ENCODE data around the gene FBXW11. TPM values are rescaled to one million over a fixed set of nuclear protein-coding genes. Genes with fewer than 3 reads are reported as not detected.

Gene FBXW11
- total and polyA plus RNA-seq, 9 donors: 20.5 to 73.4 (median 53.0) TPM

- DNase-seq: no peak
- Histone ChIP-seq H3K4me3 (no peak overlapping the region), H3K27ac (no peak overlapping the region), H3K36me3 (no peaks in the 10 kb centered on the region), H3K4me1 (ENCODE audit: insufficient read depth) (peaks cover 4% of the 10 kb centered on the region), H3K9me3 (no peaks in the 10 kb centered on the region), H3K27me3 (no peaks in the 10 kb centered on the region)
- intact Hi-C loops (cut with DNase I): loop anchor here in 1 of 4 donors (5.0 kb wide), 1 partner anchor 132 kb away; no protein-coding TSS in a partner anchor
- WGBS, 3 donors: 88 to 92% (median 92%) methylated on average over 14 of the region's 14 CpGs
- TF ChIP-seq CTCF (IDR thresholded peaks at IDR 0.05): no peak
- TF ChIP-seq EP300 (IDR thresholded peaks at IDR 0.05): no peak
- TF ChIP-seq POLR2A (IDR thresholded peaks at IDR 0.05): no peak
These were observed 38.3 kb upstream of the FBXW11 start for GRCh38 chr5:172044631-172045314.

GRCh38 chr5:172043865-172044264 lies 37.4 kb upstream of the FBXW11 start:
- Histone ChIP-seq H3K27ac (no peak overlapping the region), H3K4me1 (ENCODE audit: insufficient read depth) (peaks cover 4% of the 10 kb centered on the region), H3K9me3 (no peaks in the 10 kb centered on the region), H3K4me3 (no peak overlapping the region), H3K36me3 (no peaks in the 10 kb centered on the region), H3K27me3 (no peaks in the 10 kb centered on the region)
- WGBS, 3 donors: 92 to 95% (median 93%) methylated on average over 13 of the region's 13 CpGs
- no peak for DNase-seq
- intact Hi-C loops (cut with DNase I): loop anchor here in 1 of 4 donors (5.0 kb wide), 1 partner anchor 132 kb away; no protein-coding TSS in a partner anchor
- no peak for TF ChIP-seq EP300 (IDR thresholded peaks at IDR 0.05)
- no peak for TF ChIP-seq POLR2A (IDR thresholded peaks at IDR 0.05)
- no peak for TF ChIP-seq CTCF (IDR thresholded peaks at IDR 0.05)

GRCh38 chr5:172042183-172042582 lies 35.7 kb upstream of the FBXW11 start:
- Histone ChIP-seq H3K36me3 (no peaks in the 10 kb centered on the region), H3K27me3 (no peaks in the 10 kb centered on the region), H3K9me3 (no peaks in the 10 kb centered on the region), H3K27ac (no peak overlapping the region), H3K4me1 (ENCODE audit: insufficient read depth) (no peaks in the 10 kb centered on the region), H3K4me3 (no peak overlapping the region)
- TF ChIP-seq CTCF (IDR thresholded peaks at IDR 0.05) (no peak), EP300 (IDR thresholded peaks at IDR 0.05) (no peak), POLR2A (IDR thresholded peaks at IDR 0.05) (no peak)
- DNase-seq: no peak
- WGBS, 3 donors: 67 to 84% (median 80%) methylated on average over 13 of the region's 13 CpGs
- intact Hi-C loops (cut with DNase I): loop anchor here in 1 of 4 donors (5.0 kb wide), 1 partner anchor 130 kb away; no protein-coding TSS in a partner anchor

GRCh38 chr5:172038167-172038566 lies 31.7 kb upstream of the FBXW11 start:
- H3K27ac ChIP-seq: no peak overlapping the region
- TF ChIP-seq CTCF (IDR thresholded peaks at IDR 0.05): no peak
- no peak for TF ChIP-seq POLR2A (IDR thresholded peaks at IDR 0.05)
- no peak for TF ChIP-seq EP300 (IDR thresholded peaks at IDR 0.05)
- H3K4me3 ChIP-seq: no peak overlapping the region
- no peaks in the 10 kb centered on the region for H3K36me3 ChIP-seq
- H3K9me3 ChIP-seq: no peaks in the 10 kb centered on the region
- no peak for DNase-seq
- intact Hi-C loops (cut with DNase I): no loop called here
- no peaks in the 10 kb centered on the region for H3K27me3 ChIP-seq
- 86 to 87% (median 86%) methylated on average over 3 of the region's 3 CpGs for WGBS, 3 donors
- no peaks in the 10 kb centered on the region for H3K4me1 ChIP-seq (ENCODE audit: insufficient read depth)
